HG03175 (cell line): ENCODE data around the gene AUTS2.
"Not testable (repeated sequence)": the region's sequence is repeated elsewhere in the genome, so short reads cannot be mapped to it uniquely, and the experiment has no call there.

Experiments
- ATAC-seq: cut with Tn5 transposase; IDR thresholded peaks from one replicate; pipeline ENCODE4 v1.9.1; 2021; ENCODE audit warnings: mild to moderate bottlenecking, moderate library complexity; ENCODE audit not compliant: unreplicated experiment

AUTS2 gene

DNA sequence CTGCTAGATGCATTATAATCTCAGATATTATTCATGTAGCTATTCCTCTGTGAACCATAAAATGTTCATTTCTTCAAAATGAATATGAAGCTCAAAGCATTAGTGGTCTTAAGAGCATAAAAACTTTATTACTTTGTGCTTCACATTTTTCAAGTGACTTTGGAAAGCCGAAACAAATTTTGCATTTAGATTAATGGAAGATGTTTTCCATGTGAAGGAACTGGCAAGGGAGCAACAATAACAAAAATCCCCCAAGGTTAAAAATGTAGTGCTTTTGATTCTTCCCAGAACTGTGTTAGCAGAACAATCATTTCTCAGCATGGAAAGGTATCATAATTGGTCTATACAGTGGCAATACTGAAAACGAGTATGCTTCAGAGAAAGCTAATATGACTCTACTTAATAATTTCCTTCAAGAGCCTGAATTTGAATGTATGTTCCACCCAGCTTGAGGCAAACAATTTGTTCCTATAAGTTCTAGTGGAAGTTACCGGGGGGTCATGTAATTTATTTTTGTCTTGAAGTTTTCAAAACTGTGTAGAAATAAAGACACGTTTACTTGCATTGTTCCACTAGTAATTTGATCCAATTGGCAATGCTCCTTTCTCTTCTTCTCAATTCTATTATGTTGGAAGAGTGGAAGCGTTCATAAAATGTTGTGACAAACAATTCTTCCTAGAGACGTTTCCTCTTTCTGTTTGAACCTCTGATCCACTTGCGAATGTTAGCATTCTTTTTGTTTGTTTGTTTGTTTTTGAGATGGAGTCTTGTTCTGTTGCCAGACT lies 665.4 kb downstream of the AUTS2 start:
- ATAC-seq: no peak

GRCh38 chr7:70266186-70266585 lies 667.9 kb downstream of the AUTS2 start:
- ATAC-seq: no peak

DNA sequence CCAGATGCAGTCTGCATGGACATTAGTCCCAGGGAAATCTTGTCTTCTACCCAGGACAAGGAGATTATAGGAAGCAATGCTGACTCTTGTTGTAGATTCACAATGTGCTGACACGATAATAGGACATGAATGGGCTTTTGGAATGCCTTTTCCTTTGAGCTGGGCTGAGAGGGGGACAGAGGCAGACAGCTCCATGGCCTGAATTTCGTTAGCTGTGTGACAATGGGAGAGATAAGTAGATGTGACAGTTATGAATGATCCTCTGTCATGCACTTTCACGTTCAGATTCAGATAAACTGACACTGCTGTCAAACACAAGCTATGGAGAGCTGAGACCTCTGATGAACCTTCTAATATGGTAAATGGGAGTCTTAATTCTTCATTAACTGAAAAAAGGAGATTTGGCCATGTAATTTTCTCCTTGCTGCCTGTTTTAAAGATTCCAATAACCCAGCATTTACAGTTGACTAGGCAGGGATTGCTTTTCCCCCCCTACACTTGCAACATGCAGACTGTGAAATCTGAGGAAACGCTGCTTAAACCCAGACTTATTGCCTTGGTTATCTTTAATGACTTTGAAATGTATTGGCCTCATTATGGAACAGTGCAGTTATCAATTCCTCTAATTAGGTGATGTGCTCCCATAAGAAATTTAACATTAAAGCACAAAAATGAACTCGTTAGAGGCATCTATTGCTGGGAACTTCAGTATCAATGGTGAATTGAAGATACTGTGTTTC lies 669.3 kb downstream of the AUTS2 start:
- ATAC-seq: no peak

- no peak for ATAC-seq
Measured at GRCh38 chr7:70268179-70268578, 669.9 kb downstream of the AUTS2 start.

DNA sequence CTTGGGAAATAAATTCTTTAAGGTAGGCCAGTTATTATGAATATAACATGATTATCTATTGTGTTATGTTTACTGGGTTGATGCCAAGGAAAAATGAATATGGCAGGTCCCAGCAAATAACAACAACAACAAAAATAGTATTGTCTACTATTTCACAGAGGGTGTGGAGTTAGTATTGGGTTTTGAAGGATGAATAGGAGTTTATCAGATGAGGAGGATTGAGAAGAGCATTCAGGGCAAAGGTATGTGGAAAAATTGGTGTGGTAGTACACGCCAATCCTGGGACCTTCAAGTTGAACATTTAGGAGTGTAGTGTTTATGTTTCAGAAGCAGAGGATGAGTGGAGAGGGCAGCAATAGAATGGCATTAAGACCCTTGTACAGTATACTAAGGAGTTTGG lies 671.9 kb downstream of the AUTS2 start:
- ATAC-seq: no peak

- ATAC-seq: no peak
Measured at GRCh38 chr7:70271617-70272081, 673.4 kb downstream of the AUTS2 start.

- not testable (repeated sequence) for ATAC-seq
Measured at GRCh38 chr7:70275570-70275969, 677.3 kb downstream of the AUTS2 start.

DNA sequence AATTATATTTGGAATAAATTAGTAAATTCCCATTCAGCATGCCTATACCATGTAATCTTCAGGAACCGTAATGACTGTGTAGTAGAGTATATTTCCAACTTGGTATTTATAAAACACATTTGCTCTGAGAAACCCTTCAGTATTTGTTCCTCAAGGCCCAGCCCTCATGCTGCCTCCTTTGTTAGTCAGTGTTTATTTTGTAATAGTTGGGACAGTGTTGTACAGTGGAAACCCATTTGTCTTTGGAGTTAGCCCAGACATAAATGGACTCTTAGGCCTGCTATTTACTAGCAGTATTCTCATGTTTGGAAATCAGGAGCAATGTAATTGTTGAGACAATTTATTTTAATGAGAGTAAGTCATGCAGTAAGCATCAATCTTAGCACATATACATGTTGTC lies 686.9 kb downstream of the AUTS2 start:
- no peak for ATAC-seq

DNA sequence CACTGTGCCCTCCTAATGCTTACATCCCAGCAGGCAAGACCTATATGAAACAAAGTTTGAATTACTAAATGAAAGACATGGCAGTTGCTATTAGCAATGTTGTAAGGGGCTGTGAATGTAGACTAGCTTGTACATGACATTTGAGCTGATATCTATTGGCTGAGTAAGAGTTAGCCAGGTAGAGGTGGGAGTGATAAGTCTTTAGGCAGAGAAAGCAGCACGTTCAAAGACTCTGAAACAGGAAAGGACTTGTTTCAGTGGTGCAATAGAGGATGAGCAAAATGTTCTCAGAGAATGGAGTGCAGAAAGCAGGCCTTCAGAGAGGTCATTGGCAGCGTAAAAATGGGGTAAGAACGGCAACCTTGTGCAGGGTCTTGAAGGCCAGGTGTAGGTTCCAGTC lies 687.6 kb downstream of the AUTS2 start:
- no peak for ATAC-seq

DNA sequence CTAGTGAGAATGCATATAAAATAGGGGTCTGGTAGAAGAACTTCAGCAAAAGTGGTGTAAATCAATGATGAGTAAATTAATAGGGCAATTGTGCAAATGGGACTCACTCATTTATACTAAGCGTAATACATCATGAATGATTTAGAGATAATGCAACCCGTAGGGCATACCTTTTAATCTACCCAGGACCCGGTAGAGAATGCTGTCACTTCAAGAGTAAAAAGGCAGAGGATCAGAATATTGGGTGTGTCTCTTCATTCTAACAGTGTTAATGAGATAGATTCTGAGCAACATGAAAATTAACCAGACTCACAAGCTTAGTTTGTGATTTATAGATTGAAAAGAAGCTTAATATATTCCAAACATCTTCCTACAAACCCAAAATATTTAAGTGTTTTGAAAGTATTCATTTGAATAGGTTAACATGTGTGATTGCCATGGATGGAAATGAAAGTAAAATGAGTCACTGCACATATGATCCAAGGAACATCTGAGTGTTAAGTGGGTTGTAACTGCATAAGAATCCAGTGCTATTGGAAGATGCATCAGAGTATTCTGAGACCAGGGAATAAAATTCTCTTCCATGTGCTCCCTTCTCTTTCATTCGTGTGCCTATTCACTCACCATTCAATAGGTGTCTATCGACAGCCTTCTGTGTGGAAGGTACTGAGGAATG lies 690.6 kb downstream of the AUTS2 start:
- ATAC-seq: no peak

DNA sequence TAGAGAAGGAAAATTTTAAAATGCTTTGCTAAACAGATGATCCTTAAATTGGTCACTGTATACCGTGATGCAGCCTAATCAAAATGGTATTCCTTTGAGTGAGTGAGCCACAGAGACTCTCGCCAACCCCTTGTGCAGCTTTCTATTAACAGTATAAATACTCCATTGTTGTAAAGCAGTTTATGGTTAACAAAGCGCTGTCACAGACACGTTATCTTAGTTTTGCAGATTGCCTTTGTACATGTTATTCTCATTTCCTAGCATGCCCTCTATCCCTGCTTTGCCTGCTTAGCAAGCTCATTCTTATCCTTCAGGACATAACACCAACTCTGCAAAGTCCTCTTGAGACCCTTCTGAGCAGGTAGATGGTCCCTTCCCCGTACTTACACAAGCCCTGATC lies 694.4 kb downstream of the AUTS2 start:
- no peak for ATAC-seq

- no peak for ATAC-seq
Measured at GRCh38 chr7:70294211-70294911, 696.1 kb downstream of the AUTS2 start.

- no peak for ATAC-seq
Measured at GRCh38 chr7:70298780-70299471, 700.7 kb downstream of the AUTS2 start.

GRCh38 chr7:70299472-70299807 lies 701.2 kb downstream of the AUTS2 start:
- no peak for ATAC-seq

GRCh38 chr7:70301673-70302185 lies 703.5 kb downstream of the AUTS2 start:
- no peak for ATAC-seq

DNA sequence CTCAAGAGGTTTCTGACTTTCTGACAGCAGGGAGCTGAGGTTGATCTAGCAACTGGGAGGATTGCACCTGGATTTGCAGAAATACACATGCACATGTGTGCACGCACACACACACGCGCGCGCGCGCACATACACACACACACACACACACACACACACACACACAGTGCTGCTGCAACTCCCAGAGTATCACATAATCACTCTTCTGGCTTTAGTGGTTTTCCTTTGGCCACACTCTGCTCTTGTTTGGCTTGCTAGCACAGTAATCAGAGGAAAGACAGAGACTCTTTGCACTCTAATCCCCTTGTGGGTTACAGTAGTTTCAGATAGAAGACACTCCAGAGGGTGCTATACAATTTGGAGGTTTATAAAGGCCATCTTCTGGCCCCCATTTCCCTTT lies 705.0 kb downstream of the AUTS2 start:
- no peak for ATAC-seq

DNA sequence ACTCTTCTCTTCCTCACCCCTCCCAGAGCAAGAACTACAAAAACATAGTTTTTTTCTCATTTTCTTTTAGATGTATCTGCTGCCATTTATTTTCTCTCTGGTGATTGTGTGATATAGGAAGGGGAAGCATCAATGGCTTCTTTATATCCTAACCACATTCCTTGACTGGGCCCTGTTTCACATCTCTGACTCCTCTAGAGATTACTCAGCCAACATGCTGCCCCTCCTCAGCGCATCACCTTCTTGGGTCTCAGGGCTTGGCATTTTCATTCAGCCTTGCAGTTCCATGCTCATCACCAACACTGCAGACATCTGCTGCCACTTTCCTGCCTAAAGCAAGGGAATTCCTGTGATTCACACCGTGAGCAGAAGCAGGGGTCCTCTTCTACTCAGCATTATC lies 705.5 kb downstream of the AUTS2 start:
- ATAC-seq: no peak

DNA sequence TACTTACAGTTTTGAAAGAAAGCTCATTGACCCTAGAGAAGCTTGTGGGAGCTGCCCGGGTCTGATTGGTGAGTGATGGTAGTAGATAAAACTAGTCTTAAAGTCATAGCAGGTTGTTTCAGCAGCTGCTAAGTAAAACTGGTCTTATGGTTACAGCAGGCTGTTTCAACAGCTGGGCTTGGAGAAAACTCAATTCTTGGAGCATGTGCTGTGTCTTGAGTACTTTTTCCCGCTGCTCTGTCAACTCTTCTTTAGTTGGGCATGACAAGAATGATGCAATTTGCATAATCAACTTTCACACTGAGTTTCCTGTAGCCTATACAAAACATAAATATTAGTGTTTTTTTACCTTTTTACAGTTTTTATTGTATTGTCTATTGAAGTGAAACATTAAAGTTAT lies 707.9 kb downstream of the AUTS2 start:
- ATAC-seq: no peak

DNA sequence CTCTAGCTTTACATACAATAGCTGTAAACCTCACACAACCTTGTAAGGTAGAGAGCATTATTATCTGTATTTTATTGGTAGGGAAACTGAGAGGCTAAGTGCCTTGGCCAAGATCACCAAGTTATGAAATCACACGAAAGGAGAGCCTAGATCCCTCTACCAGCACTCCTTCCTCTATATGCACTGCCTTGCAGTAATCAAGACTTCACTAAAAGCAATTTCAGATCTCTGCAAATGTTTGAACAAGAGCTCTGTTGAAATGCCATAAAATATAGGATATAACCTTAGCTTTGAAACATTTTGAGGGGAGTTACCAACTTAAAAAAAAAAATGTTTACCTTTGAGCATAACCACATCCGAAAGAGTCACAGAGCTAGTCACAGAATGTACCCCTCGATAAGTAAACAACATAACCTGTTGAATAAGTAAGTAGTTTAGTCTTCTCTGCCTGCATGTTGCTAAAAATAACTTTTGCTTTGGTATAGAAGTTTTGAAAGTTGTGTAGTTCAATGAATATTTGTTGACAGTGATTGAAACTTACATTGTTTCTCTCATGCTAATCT lies 709.4 kb downstream of the AUTS2 start:
- ATAC-seq: no peak

GRCh38 chr7:70312336-70312735 lies 714.1 kb downstream of the AUTS2 start:
- ATAC-seq: no peak
